H1 (cell line): ENCODE data around the gene NRXN3. TPM values are rescaled to one million over a fixed set of nuclear protein-coding genes. Genes with fewer than 3 reads are reported as not detected.

Experiments used
- CTCF ChIA-PET: fragments of 300-600 bp; sonication (Branson Sonifier 250); formaldehyde crosslinking; loops from one replicate; lab custom pipeline; 2021; ENCODE audit not compliant: partially characterized antibody; lab: Charles Lee
- POLR2A ChIA-PET: fragments of 300-600 bp; sonication (Branson Sonifier 250); formaldehyde crosslinking; loops from one replicate; lab custom pipeline; 2021; ENCODE audit warnings: inconsistent platforms; ENCODE audit not compliant: partially characterized antibody; lab: Charles Lee
- DNase-seq, 2 experiments: peaks; one replicate each; pipeline versions ENCODE4 v3.0.0 to v3.0.0-alpha.2; 2010 to 2022; ENCODE audit warnings: low spot score in 2 of 2, low read depth in 1 of 2, mixed read lengths in 1 of 2
- FAIRE-seq: peaks from 2 replicates; lab custom pipeline; 2011; peaks lifted over from hg19 to GRCh38; lab: Jason Lieb, UNC
- H2AFZ ChIP-seq: 2 replicates; pipeline ENCODE4 v1.8.1; 2012; ENCODE audit warnings: low read length, inconsistent platforms
- H2AK5ac ChIP-seq: 2 replicates; pipeline ENCODE4 v1.6.1; 2013; ENCODE audit warnings: low read depth, low read length
- H2BK120ac ChIP-seq: replicated peaks from 2 replicates; pipeline ENCODE3; 2013; ENCODE audit warnings: low read depth, low read length, inconsistent platforms
- H2BK12ac ChIP-seq: 2 replicates; pipeline ENCODE4 v1.6.1; 2013; ENCODE audit warnings: low read depth, low read length
- H2BK15ac ChIP-seq: 2 replicates; pipeline ENCODE4 v1.6.1; 2013; ENCODE audit warnings: low read length
- H2BK20ac ChIP-seq: 2 replicates; pipeline ENCODE4 v1.6.1; 2013; ENCODE audit warnings: low read length
- H2BK5ac ChIP-seq: 2 replicates; pipeline ENCODE4 v1.6.1; 2013; ENCODE audit warnings: low read depth, low read length
- H3K14ac ChIP-seq: 2 replicates; pipeline ENCODE4 v1.6.1; 2013; ENCODE audit warnings: inconsistent platforms; ENCODE audit not compliant: insufficient read length
- H3K18ac ChIP-seq: 2 replicates; pipeline ENCODE4 v1.6.1; 2013; ENCODE audit warnings: low read length; ENCODE audit errors: extremely low read depth
- H3K23ac ChIP-seq: 2 replicates; pipeline ENCODE4 v1.6.1; 2013; ENCODE audit warnings: inconsistent platforms; ENCODE audit not compliant: insufficient read length
- H3K23me2 ChIP-seq: 2 replicates; pipeline ENCODE4 v1.6.1; 2013; ENCODE audit warnings: low read depth, low read length
- H3K27ac ChIP-seq: 2 replicates; pipeline ENCODE4 v1.6.1; 2011; ENCODE audit warnings: low read depth, low read length, inconsistent platforms
- H3K27me3 ChIP-seq, 4 experiments: replicated peaks in 1 of 4; 1 replicate in 1 of 4; 2 replicates in 3 of 4; pipeline versions ENCODE4 v1.6.1 to v1.8.1; 2011 to 2013; ENCODE audit warnings: low read length in 3 of 4, mild to moderate bottlenecking in 3 of 4, inconsistent platforms in 2 of 4, mixed read lengths in 2 of 4, moderate library complexity in 1 of 4; ENCODE audit not compliant: control insufficient read depth in 3 of 4, insufficient read depth in 3 of 4; ENCODE audit errors: extremely low read depth in 1 of 4
- H3K36me3 ChIP-seq, 4 experiments: 2 replicates each; pipeline versions ENCODE4 v1.6.1 to v1.8.1; 2011 to 2013; ENCODE audit warnings: mild to moderate bottlenecking in 4 of 4, low read length in 3 of 4, moderate library complexity in 2 of 4, control low read depth in 1 of 4, inconsistent platforms in 1 of 4; ENCODE audit not compliant: insufficient read depth in 4 of 4, control insufficient read depth in 2 of 4
- H3K4ac ChIP-seq: replicated peaks from 2 replicates; pipeline ENCODE3; 2013; ENCODE audit warnings: low read length, low read depth, mixed read lengths, inconsistent platforms; ENCODE audit not compliant: insufficient read length
- H3K4me1 ChIP-seq, 4 experiments: replicated peaks in 1 of 4; 1 replicate in 1 of 4; 2 replicates in 3 of 4; pipeline versions ENCODE4 v1.6.1 to v1.8.1; 2011 to 2013; ENCODE audit warnings: low read length in 3 of 4, inconsistent platforms in 2 of 4, mixed read lengths in 1 of 4; ENCODE audit not compliant: insufficient read depth in 4 of 4, control insufficient read depth in 3 of 4
- H3K4me2 ChIP-seq, 2 experiments: 2 replicates each; pipeline versions ENCODE4 v1.6.1 to v1.8.1; 2011 to 2013; ENCODE audit warnings: low read depth in 2 of 2, low read length in 2 of 2, control low read depth in 1 of 2, inconsistent platforms in 1 of 2, mild to moderate bottlenecking in 1 of 2; ENCODE audit not compliant: insufficient read depth in 1 of 2
- H3K4me3 ChIP-seq, 4 experiments: fragments of 200-600, 300-600 bp in 1 of 4; sonication (generic), shearing (Covaris generic), sonication (Bioruptor Twin) in 1 of 4; 2 replicates each; pipeline versions ENCODE4 v1.5.1 to v1.8.1; 2011 to 2016; ENCODE audit warnings: low read length in 4 of 4, low read depth in 3 of 4, control low read depth in 2 of 4, inconsistent platforms in 2 of 4, mild to moderate bottlenecking in 2 of 4, mixed read lengths in 1 of 4, moderate library complexity in 1 of 4; ENCODE audit not compliant: insufficient read depth in 2 of 4; ENCODE audit errors: extremely low read depth in 1 of 4
- H3K56ac ChIP-seq: replicated peaks from 2 replicates; pipeline ENCODE3; 2013; ENCODE audit warnings: low read depth, mild to moderate bottlenecking, mixed read lengths, low read length, inconsistent platforms; ENCODE audit not compliant: insufficient read length
- H3K79me1 ChIP-seq: 2 replicates; pipeline ENCODE4 v1.6.1; 2013; ENCODE audit warnings: low read depth, low read length, control low read depth
- H3K79me2 ChIP-seq, 2 experiments: 2 replicates each; pipeline versions ENCODE4 v1.6.1 to v1.8.1; 2012 to 2013; ENCODE audit warnings: low read length in 2 of 2, mild to moderate bottlenecking in 2 of 2, inconsistent platforms in 1 of 2; ENCODE audit not compliant: insufficient read depth in 2 of 2, control insufficient read depth in 1 of 2
- H3K9ac ChIP-seq, 4 experiments: replicated peaks in 1 of 4; 1 replicate in 1 of 4; 2 replicates in 3 of 4; pipeline versions ENCODE4 v1.6.1 to v1.8.1; 2011 to 2013; ENCODE audit warnings: low read depth in 3 of 4, low read length in 3 of 4, control low read depth in 2 of 4, mild to moderate bottlenecking in 2 of 4, moderate library complexity in 2 of 4, inconsistent platforms in 1 of 4; ENCODE audit errors: extremely low read depth in 1 of 4
- H3K9me3 ChIP-seq, 2 experiments: 2 replicates each; pipeline versions ENCODE4 v1.6.1 to v1.8.1; 2012 to 2013; ENCODE audit warnings: mild to moderate bottlenecking in 2 of 2, moderate library complexity in 2 of 2, control low read depth in 1 of 2, inconsistent platforms in 1 of 2, low read depth in 1 of 2, low read length in 1 of 2, mixed read lengths in 1 of 2; ENCODE audit not compliant: insufficient read depth in 2 of 2
- H4K20me1 ChIP-seq, 2 experiments: replicated peaks in 1 of 2; 2 replicates each; pipeline versions ENCODE3 to v1.8.1; 2011 to 2013; ENCODE audit warnings: inconsistent platforms in 2 of 2, low read length in 2 of 2, mild to moderate bottlenecking in 1 of 2; ENCODE audit not compliant: insufficient read depth in 2 of 2, control insufficient read depth in 1 of 2
- H4K5ac ChIP-seq: 2 replicates; pipeline ENCODE4 v1.6.1; 2013; ENCODE audit warnings: low read length, low read depth, mixed read lengths, inconsistent platforms; ENCODE audit not compliant: insufficient read length
- H4K8ac ChIP-seq: 2 replicates; pipeline ENCODE4 v1.8.0; 2013; ENCODE audit warnings: mild to moderate bottlenecking, moderate library complexity, low read length, inconsistent platforms; ENCODE audit not compliant: insufficient read depth; ENCODE audit errors: extremely low read depth
- H4K91ac ChIP-seq: replicated peaks from 2 replicates; pipeline ENCODE3; 2013; ENCODE audit warnings: low read length, mixed read lengths, inconsistent platforms; ENCODE audit not compliant: insufficient read length
- BACH1 ChIP-seq: IDR thresholded peaks from 2 replicates; pipeline ENCODE4 v1.6.1; 2012; ENCODE audit warnings: low read length, improper control_type of control experiment
- CHD1 ChIP-seq: IDR thresholded peaks from 2 replicates; pipeline ENCODE4 v1.6.1; 2012; ENCODE audit warnings: low read depth, low read length, improper control_type of control experiment
- CREB1 ChIP-seq: IDR thresholded peaks from 2 replicates; pipeline ENCODE4 v1.6.1; 2012; ENCODE audit warnings: inconsistent platforms
- EP300 ChIP-seq, 2 experiments: IDR thresholded peaks; 1 replicate in 1 of 2; 2 replicates in 1 of 2; pipeline ENCODE4 v1.6.1; 2011 to 2012; ENCODE audit warnings: low read depth in 2 of 2, low read length in 2 of 2, mild to moderate bottlenecking in 2 of 2, borderline replicate concordance in 1 of 2, inconsistent platforms in 1 of 2, moderate library complexity in 1 of 2
- HDAC6 ChIP-seq: IDR thresholded peaks from one replicate; pipeline ENCODE4 v1.7.1; 2012; ENCODE audit warnings: low read depth, mild to moderate bottlenecking, inconsistent platforms, low read length, moderate library complexity
- MAFK ChIP-seq: IDR thresholded peaks from 2 replicates; pipeline ENCODE4 v1.6.1; 2012; ENCODE audit warnings: low read depth, mild to moderate bottlenecking, improper control_type of control experiment, low read length
- RXRA ChIP-seq: IDR thresholded peaks from 2 replicates; pipeline ENCODE4 v1.6.1; 2011; ENCODE audit warnings: low read depth, mild to moderate bottlenecking, low read length, moderate library complexity; ENCODE audit not compliant: insufficient read depth
- SAP30 ChIP-seq: fragments of 300-600 bp; sonication (generic); IDR thresholded peaks from 2 replicates; pipeline ENCODE4 v1.7.1; 2012; ENCODE audit warnings: low read length, moderate library complexity, mild to moderate bottlenecking, inconsistent platforms; ENCODE audit not compliant: insufficient read depth, insufficient replicate concordance
- SP2 ChIP-seq: IDR thresholded peaks from 2 replicates; pipeline ENCODE4 v1.6.1; 2012; ENCODE audit warnings: mild to moderate bottlenecking, low read length, inconsistent platforms
- TAF7 ChIP-seq: optimal IDR thresholded peaks from 2 replicates; pipeline ENCODE3; 2011; ENCODE audit warnings: low read depth, mild to moderate bottlenecking, inconsistent platforms, low read length, moderate library complexity, borderline replicate concordance
- TCF12 ChIP-seq: IDR thresholded peaks from 2 replicates; pipeline ENCODE4 v1.6.1; 2011; ENCODE audit warnings: low read depth, mild to moderate bottlenecking, low read length
- YY1 ChIP-seq: IDR thresholded peaks from 2 replicates; pipeline ENCODE4 v1.6.1; 2011; ENCODE audit warnings: low read depth, mild to moderate bottlenecking, low read length
- WGBS, 2 experiments: shearing (Covaris generic) in 1 of 2; methylation state at CpG; one replicate each; pipeline versions ENCODE4 v1.1.6 to v1.1.7; 2013 to 2015; ENCODE audit warnings: low lambda C conversion rate in 2 of 2, mixed read lengths in 2 of 2, inconsistent platforms in 1 of 2, low coverage in 1 of 2, missing lambda C conversion rate in 1 of 2; ENCODE audit not compliant: insufficient replicate concordance in 2 of 2, insufficient coverage in 1 of 2, insufficient read length in 1 of 2; ENCODE audit errors: extremely low coverage in 1 of 2, missing lambda C conversion rate in 1 of 2; 5-methylcytosine and 5-hydroxymethylcytosine counted together
- polyA plus RNA-seq, 7 experiments: library from polyadenylated mRNA; depleted of rRNA in 3 of 7; stranded (reverse) in 5 of 7; unstranded in 2 of 7; fragments of >200 nt in 5 of 7; fragments of 200-250 nt in 2 of 7; gene quantifications; 1 replicate in 5 of 7; 2 replicates in 1 of 7; 4 replicates in 1 of 7; pipeline versions ENCODE4 v1.2.1 to v1.2.3, GENCODE V29; 2011 to 2013; ENCODE audit warnings: missing spikeins in 2 of 7, mixed read lengths in 2 of 7
- total RNA-seq: library from RNA; stranded (reverse); fragmentation: NEBNext Ultra II Directional; extraction: Animal tissue kit (Norgen Biotek cat#: 25700); gene quantifications from 2 replicates; pipeline ENCODE4 v1.2.1, GENCODE V29; 2021
- TF ChIP-seq, protein P1 (sequence below): IDR thresholded peaks from 2 replicates; pipeline ENCODE4 v1.6.1; 2012; ENCODE audit warnings: low read length, inconsistent platforms
- TF ChIP-seq, protein P2 (sequence below): IDR thresholded peaks from 2 replicates; pipeline ENCODE4 v1.6.1; 2012; ENCODE audit warnings: inconsistent platforms

Gene NRXN3
- total and polyA plus RNA-seq, 2 of the 8 experiments (the other 6 are each of a cell fraction or from before 2014, with no cell fraction given), result 2.6 to 4.1 TPM

DNA sequence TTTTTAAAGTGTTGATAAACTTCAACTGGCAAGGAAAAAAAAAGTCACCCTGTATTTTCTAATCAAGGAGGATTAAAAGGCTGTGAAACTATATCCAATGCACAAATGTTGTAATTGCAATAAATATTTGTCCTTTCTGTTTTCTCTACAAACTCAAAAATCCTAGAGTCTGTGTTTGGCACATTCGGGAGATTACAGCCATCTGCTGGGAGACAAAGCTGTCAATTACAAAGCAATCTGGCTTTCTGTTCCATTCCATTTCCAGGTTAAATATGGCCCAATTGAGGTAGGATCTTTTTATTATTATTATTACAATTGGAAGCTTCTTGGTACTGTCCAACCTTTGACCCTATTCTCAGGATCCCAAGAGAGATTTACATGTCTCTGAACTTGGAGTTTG, 1745.2 kb downstream of the NRXN3 start:
- H3K56ac ChIP-seq, result no peak overlapping the region
- H2BK15ac ChIP-seq, result no peak overlapping the region
- H2BK20ac ChIP-seq, result no peak overlapping the region
- H3K79me1 ChIP-seq, result no peaks in the 10 kb centered on the region
- H2BK120ac ChIP-seq, result no peak overlapping the region
- ChIA-PET CTCF (no interaction called here), POLR2A (no interaction called here)
- H3K4me2 ChIP-seq, result no peak overlapping the region
- H3K14ac ChIP-seq, result no peak overlapping the region
- no peaks in the 10 kb centered on the region for H4K20me1 ChIP-seq
- H3K9me3 ChIP-seq, result no peaks in the 10 kb centered on the region
- no peak overlapping the region for H2AFZ ChIP-seq
- no peak overlapping the region for H4K91ac ChIP-seq
- no peak overlapping the region for H3K9ac ChIP-seq
- no peaks in the 10 kb centered on the region for H3K36me3 ChIP-seq
- no peaks in the 10 kb centered on the region for H3K4me1 ChIP-seq
- no peak overlapping the region for H2AK5ac ChIP-seq
- no peak overlapping the region for H3K18ac ChIP-seq
- no peak overlapping the region for H2BK5ac ChIP-seq
- H3K27me3 ChIP-seq, result no peaks in the 10 kb centered on the region
- DNase-seq (no peak), FAIRE-seq (no peak)
- H3K23me2 ChIP-seq, result no peaks in the 10 kb centered on the region; the same call in 1 of the 2 replicates
- no peak overlapping the region for H3K4ac ChIP-seq
- H4K8ac ChIP-seq, result no peak overlapping the region
- no peak overlapping the region for H3K4me3 ChIP-seq
- H3K23ac ChIP-seq, result no peak overlapping the region
- no peak overlapping the region for H4K5ac ChIP-seq
- 87% methylated on average over 1 of the region's 1 CpG; no CpG with 5 or more reads in 1 of the 2 experiments for WGBS, 2 experiments
- no peak overlapping the region for H2BK12ac ChIP-seq
- H3K27ac ChIP-seq, result no peak overlapping the region
- no peaks in the 10 kb centered on the region for H3K79me2 ChIP-seq
- no peak for TF ChIP-seq HDAC6
- no peak for TF ChIP-seq SAP30
- TF ChIP-seq TCF12, result no peak
- no peak for TF ChIP-seq TAF7
- TF ChIP-seq CHD1, result no peak
- TF ChIP-seq MAFK, result no peak
- no peak for TF ChIP-seq EP300 (IDR thresholded peaks at IDR 0.05; ENCODE audit: borderline replicate concordance in 1 of 2, low read depth in 2 of 2, low read length in 2 of 2)
- TF ChIP-seq SP2, result no peak
- TF ChIP-seq BACH1, result no peak
- TF ChIP-seq, protein P1, sequence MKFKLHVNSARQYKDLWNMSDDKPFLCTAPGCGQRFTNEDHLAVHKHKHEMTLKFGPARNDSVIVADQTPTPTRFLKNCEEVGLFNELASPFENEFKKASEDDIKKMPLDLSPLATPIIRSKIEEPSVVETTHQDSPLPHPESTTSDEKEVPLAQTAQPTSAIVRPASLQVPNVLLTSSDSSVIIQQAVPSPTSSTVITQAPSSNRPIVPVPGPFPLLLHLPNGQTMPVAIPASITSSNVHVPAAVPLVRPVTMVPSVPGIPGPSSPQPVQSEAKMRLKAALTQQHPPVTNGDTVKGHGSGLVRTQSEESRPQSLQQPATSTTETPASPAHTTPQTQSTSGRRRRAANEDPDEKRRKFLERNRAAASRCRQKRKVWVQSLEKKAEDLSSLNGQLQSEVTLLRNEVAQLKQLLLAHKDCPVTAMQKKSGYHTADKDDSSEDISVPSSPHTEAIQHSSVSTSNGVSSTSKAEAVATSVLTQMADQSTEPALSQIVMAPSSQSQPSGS, result no peak
- no peak for TF ChIP-seq YY1
- no peak for TF ChIP-seq RXRA
- TF ChIP-seq, protein P2, sequence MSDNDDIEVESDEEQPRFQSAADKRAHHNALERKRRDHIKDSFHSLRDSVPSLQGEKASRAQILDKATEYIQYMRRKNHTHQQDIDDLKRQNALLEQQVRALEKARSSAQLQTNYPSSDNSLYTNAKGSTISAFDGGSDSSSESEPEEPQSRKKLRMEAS, result no peak
- no peak for TF ChIP-seq CREB1
